ENCODE results near the gene FLRT3.

The FLRT3 gene

DNA sequence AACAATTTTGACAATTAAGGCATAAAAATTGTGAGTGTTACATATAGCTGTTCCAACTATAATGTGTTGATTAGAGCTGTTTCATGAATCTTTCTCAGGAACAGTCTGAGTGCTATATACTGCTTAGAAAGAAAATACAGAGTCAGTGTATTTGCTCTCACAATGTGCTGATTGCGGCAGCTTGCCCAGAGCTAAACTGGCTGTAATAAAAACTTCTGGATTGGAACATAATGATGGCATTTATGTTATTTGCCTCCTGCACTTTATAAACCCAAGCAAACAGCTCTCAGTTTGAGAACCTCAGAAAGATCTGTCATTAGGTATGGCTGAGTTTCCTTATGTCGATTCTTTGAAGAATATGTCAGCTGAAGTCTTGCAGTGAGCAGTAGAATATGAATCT lies 29.5 kb downstream of the FLRT3 start:
- no peaks in the 10 kb centered on the region for H3K4me1 Mint-ChIP-seq
- no peaks in the 10 kb centered on the region for H3K36me3 Mint-ChIP-seq (ENCODE audit: insufficient read depth)
- no peaks in the 10 kb centered on the region for H3K27me3 Mint-ChIP-seq
- H3K27ac Mint-ChIP-seq (ENCODE audit: low read depth), result no peak overlapping the region
- H3K4me3 Mint-ChIP-seq, result no peak overlapping the region
- peaks cover 31% of the 10 kb centered on the region for H3K9me3 Mint-ChIP-seq
- ATAC-seq (replicated peaks; ENCODE audit: extremely low read depth, poor library complexity, severe bottlenecking) (no peak), DNase-seq (ENCODE audit: low spot score in 2 of 2) (no peak)

DNA sequence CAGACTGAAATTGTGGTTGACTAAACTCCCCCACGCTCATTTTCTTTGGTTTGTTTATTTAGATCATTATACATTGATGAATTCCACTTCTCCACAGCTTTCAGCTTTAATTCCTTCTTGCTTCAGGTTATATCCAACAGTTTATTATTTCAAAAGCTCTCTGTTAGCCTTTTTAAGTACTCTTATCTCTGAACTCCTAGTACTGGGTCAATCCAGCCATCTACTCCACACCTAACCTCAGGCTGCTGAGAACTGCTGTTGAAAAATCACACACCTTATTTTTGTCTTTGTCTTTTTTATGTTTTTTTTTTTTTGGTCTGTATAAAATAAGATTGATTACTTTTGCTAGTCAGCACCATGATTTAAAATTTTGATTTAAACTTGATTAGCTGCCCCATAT lies 32.9 kb downstream of the FLRT3 start:
- ATAC-seq (replicated peaks; ENCODE audit: extremely low read depth, poor library complexity, severe bottlenecking), result no peak
- Mint-ChIP-seq H3K36me3 (ENCODE audit: insufficient read depth) (no peaks in the 10 kb centered on the region), H3K4me3 (no peak overlapping the region), H3K27me3 (no peaks in the 10 kb centered on the region), H3K9me3 (peaks cover 31% of the 10 kb centered on the region), H3K4me1 (no peaks in the 10 kb centered on the region), H3K27ac (ENCODE audit: low read depth) (no peak overlapping the region)
- no peak for DNase-seq (ENCODE audit: low spot score in 2 of 2)

- H3K9me3 Mint-ChIP-seq, result peaks cover 33% of the 10 kb centered on the region
- H3K27me3 Mint-ChIP-seq, result no peaks in the 10 kb centered on the region
- DNase-seq (ENCODE audit: low spot score in 2 of 2) (no peak), ATAC-seq (replicated peaks; ENCODE audit: extremely low read depth, poor library complexity, severe bottlenecking) (no peak)
- no peak overlapping the region for H3K4me3 Mint-ChIP-seq
- no peaks in the 10 kb centered on the region for H3K4me1 Mint-ChIP-seq
- H3K27ac Mint-ChIP-seq (ENCODE audit: low read depth), result no peak overlapping the region
- no peaks in the 10 kb centered on the region for H3K36me3 Mint-ChIP-seq (ENCODE audit: insufficient read depth)
Observed at GRCh38 chr20:14303651-14304050, 33.8 kb downstream of the FLRT3 start.

- H3K27ac Mint-ChIP-seq (ENCODE audit: low read depth), result no peak overlapping the region
- H3K9me3 Mint-ChIP-seq, result peaks cover 34% of the 10 kb centered on the region
- H3K4me1 Mint-ChIP-seq, result no peaks in the 10 kb centered on the region
- ATAC-seq (replicated peaks; ENCODE audit: extremely low read depth, poor library complexity, severe bottlenecking), result no peak
- DNase-seq (ENCODE audit: low spot score in 2 of 2), result no peak
- H3K36me3 Mint-ChIP-seq (ENCODE audit: insufficient read depth), result no peaks in the 10 kb centered on the region
- no peak overlapping the region for H3K4me3 Mint-ChIP-seq
- no peaks in the 10 kb centered on the region for H3K27me3 Mint-ChIP-seq
Observed at GRCh38 chr20:14303106-14303505, 34.3 kb downstream of the FLRT3 start.

GRCh38 chr20:14299831-14300230 lies 37.6 kb downstream of the FLRT3 start:
- H3K4me1 Mint-ChIP-seq, result no peaks in the 10 kb centered on the region
- H3K27me3 Mint-ChIP-seq, result no peaks in the 10 kb centered on the region
- no peak for ATAC-seq (replicated peaks; ENCODE audit: extremely low read depth, poor library complexity, severe bottlenecking)

GRCh38 chr20:14295770-14296309 lies 41.6 kb downstream of the FLRT3 start:
- no peak for ATAC-seq (replicated peaks; ENCODE audit: extremely low read depth, poor library complexity, severe bottlenecking)
- Mint-ChIP-seq H3K27ac (ENCODE audit: low read depth) (no peak overlapping the region), H3K4me3 (no peak overlapping the region), H3K36me3 (ENCODE audit: insufficient read depth) (no peaks in the 10 kb centered on the region), H3K9me3 (peaks cover 27% of the 10 kb centered on the region), H3K4me1 (no peaks in the 10 kb centered on the region), H3K27me3 (no peaks in the 10 kb centered on the region)
- DNase-seq (ENCODE audit: low spot score in 2 of 2), result no peak

More at GRCh38 chr20:14299831-14300230, 37.6 kb downstream of the FLRT3 start:
- Mint-ChIP-seq H3K9me3 (peaks cover 25% of the 10 kb centered on the region), H3K4me3 (no peak overlapping the region), H3K36me3 (ENCODE audit: insufficient read depth) (no peaks in the 10 kb centered on the region), H3K27ac (ENCODE audit: low read depth) (no peak overlapping the region)
- DNase-seq (ENCODE audit: low spot score in 2 of 2), result no peak

DNA sequence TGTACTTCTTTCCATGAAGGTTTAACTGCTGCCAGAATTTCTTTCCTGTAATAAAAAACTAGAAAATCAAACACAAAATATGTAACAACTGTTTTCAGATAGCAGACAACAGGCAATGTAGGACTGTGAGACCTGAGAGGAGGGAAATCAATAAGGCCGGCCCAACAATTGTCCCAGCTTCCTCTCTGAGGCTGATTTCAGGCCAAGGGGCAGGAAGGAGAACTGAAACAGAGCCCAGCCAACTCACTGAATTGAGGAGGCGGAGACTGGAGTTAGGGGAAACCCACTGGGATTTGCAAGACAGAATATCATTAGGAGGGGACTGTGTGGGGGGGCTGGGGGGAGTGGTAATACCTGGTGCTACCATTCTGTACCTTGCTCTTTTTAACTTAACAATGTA lies 42.2 kb downstream of the FLRT3 start:
- Mint-ChIP-seq H3K27ac (ENCODE audit: low read depth) (no peak overlapping the region), H3K4me3 (no peak overlapping the region), H3K4me1 (no peaks in the 10 kb centered on the region), H3K27me3 (no peaks in the 10 kb centered on the region), H3K36me3 (ENCODE audit: insufficient read depth) (no peaks in the 10 kb centered on the region), H3K9me3 (peaks cover 28% of the 10 kb centered on the region)
- DNase-seq (ENCODE audit: low spot score in 2 of 2), result no peak
- ATAC-seq (replicated peaks; ENCODE audit: extremely low read depth, poor library complexity, severe bottlenecking), result no peak

DNA sequence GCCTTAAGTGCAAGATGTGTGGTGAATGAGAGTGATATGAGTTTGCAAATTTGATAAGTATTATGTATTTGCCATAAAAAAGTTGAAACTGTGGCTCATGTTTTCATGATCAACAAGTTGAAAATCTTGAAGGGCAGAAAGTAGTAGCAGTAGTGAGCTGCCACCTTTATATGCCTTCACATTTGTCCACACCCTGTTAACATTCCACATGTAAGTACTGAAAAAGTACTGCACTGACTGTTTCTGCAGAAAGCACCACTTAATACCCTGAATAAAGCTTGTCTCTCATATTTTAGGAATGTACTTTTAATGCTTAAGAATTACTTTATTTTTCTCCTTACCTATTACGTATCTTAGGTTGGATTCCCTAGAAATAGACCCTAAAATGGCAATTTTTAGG lies 45.9 kb downstream of the FLRT3 start:
- Mint-ChIP-seq H3K9me3 (peaks cover 26% of the 10 kb centered on the region), H3K4me1 (no peaks in the 10 kb centered on the region), H3K36me3 (ENCODE audit: insufficient read depth) (no peaks in the 10 kb centered on the region), H3K27ac (ENCODE audit: low read depth) (no peak overlapping the region), H3K4me3 (no peak overlapping the region), H3K27me3 (no peaks in the 10 kb centered on the region)
- DNase-seq (ENCODE audit: low spot score in 2 of 2) (no peak), ATAC-seq (replicated peaks; ENCODE audit: extremely low read depth, poor library complexity, severe bottlenecking) (no peak)

- no peak overlapping the region for H3K4me3 Mint-ChIP-seq
- H3K36me3 Mint-ChIP-seq (ENCODE audit: insufficient read depth), result no peaks in the 10 kb centered on the region
- H3K27ac Mint-ChIP-seq (ENCODE audit: low read depth), result no peak overlapping the region
- H3K4me1 Mint-ChIP-seq, result no peaks in the 10 kb centered on the region
- DNase-seq (ENCODE audit: low spot score in 2 of 2) (no peak), ATAC-seq (replicated peaks; ENCODE audit: extremely low read depth, poor library complexity, severe bottlenecking) (no peak)
- peaks cover 15% of the 10 kb centered on the region for H3K9me3 Mint-ChIP-seq
- H3K27me3 Mint-ChIP-seq, result no peaks in the 10 kb centered on the region
Observed at GRCh38 chr20:14288341-14289330, 48.8 kb downstream of the FLRT3 start.

DNA sequence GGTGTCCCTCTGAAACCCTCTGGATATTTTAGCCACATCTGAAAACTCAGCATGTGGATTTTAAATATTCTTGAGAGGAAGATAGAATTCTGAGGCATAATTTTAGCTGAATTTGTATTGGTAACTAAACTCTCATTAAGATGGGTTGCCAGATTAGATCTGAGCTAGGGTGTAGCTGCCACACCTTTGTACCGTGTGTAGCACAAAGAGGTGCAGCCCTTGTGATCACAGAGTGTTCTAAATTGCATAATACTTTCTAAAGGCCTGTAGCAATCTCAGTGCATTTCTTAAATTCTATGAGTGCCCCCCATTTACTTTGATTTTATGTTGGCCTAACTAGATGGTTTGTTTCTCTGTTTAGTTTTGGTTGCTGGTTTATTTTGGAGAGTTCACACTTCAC lies 53.0 kb downstream of the FLRT3 start:
- H3K4me1 Mint-ChIP-seq, result no peaks in the 10 kb centered on the region

GRCh38 chr20:14282140-14282539 lies 55.3 kb downstream of the FLRT3 start:
- ATAC-seq (replicated peaks; ENCODE audit: extremely low read depth, poor library complexity, severe bottlenecking), result no peak
- Mint-ChIP-seq H3K9me3 (peaks cover 15% of the 10 kb centered on the region), H3K4me1 (no peaks in the 10 kb centered on the region), H3K27me3 (no peaks in the 10 kb centered on the region), H3K27ac (ENCODE audit: low read depth) (no peak overlapping the region), H3K4me3 (no peak overlapping the region), H3K36me3 (ENCODE audit: insufficient read depth) (no peaks in the 10 kb centered on the region)
- no peak for DNase-seq (ENCODE audit: low spot score in 2 of 2)

More for the DNA sequence above, 53.0 kb downstream of the FLRT3 start:
- H3K27me3 Mint-ChIP-seq, result no peaks in the 10 kb centered on the region
- ATAC-seq (replicated peaks; ENCODE audit: extremely low read depth, poor library complexity, severe bottlenecking), result no peak
- H3K4me3 Mint-ChIP-seq, result no peak overlapping the region
- DNase-seq (ENCODE audit: low spot score in 2 of 2), result no peak
- no peaks in the 10 kb centered on the region for H3K36me3 Mint-ChIP-seq (ENCODE audit: insufficient read depth)
- peaks cover 16% of the 10 kb centered on the region for H3K9me3 Mint-ChIP-seq
- H3K27ac Mint-ChIP-seq (ENCODE audit: low read depth), result no peak overlapping the region

Measured in central memory CD8-positive, alpha-beta T cell (primary cell).